PC-3 (cell line): ENCODE measurements around the gene ARHGEF38. TPM values are rescaled to one million over a fixed set of nuclear protein-coding genes. Genes with fewer than 3 reads are reported as not detected.
"Not testable (repeated sequence)": the region's sequence is repeated elsewhere in the genome, so short reads cannot be mapped to it uniquely, and the experiment has no call there.

Experiments
- ATAC-seq: fragments of 200-7000 bp; cut with Tn5 transposase; 2 replicates; pipeline ENCODE4 v1.9.1; 2020; ENCODE audit warnings: mild to moderate bottlenecking, moderate library complexity
- BruUV-seq: library from RNA; stranded (reverse); fragments of 400-500 nt; replicated peaks from 2 replicates; lab custom pipeline; 2021; lab: Mats Ljungman, UMichigan
- CTCF ChIA-PET: fragments of 300-600 bp; sonication (Branson Sonifier 250); formaldehyde crosslinking; loops from one replicate; lab custom pipeline; 2022; ENCODE audit warnings: antibody characterized with exemption; lab: Charles Lee
- POLR2A ChIA-PET: fragments of 300-600 bp; sonication (Branson Sonifier 250); formaldehyde crosslinking; loops from one replicate; lab custom pipeline; 2022; ENCODE audit warnings: antibody characterized with exemption; ENCODE audit not compliant: unreplicated experiment; lab: Charles Lee
- DNase-seq: peaks from one replicate; pipeline ENCODE4 v3.0.0-alpha.2; 2015
- H2AFZ ChIP-seq: fragments of 300-600 bp; sonication (generic); 2 replicates; pipeline ENCODE4 v1.6.0; 2016; ENCODE audit warnings: antibody characterized with exemption, low read length
- H3F3A ChIP-seq: fragments of 300-600 bp; sonication (generic); one replicate; pipeline ENCODE4 v1.6.0; 2017; ENCODE audit warnings: antibody characterized with exemption, low read length, control low read depth, mild to moderate bottlenecking; ENCODE audit not compliant: unreplicated experiment
- H3K27ac ChIP-seq: fragments of 300-600 bp; sonication (generic); 2 replicates; pipeline ENCODE4 v1.5.1; 2016; ENCODE audit warnings: mild to moderate bottlenecking, low read length
- H3K27me3 ChIP-seq: fragments of 300-600 bp; sonication (generic); 2 replicates; pipeline ENCODE4 v1.6.1; 2016; ENCODE audit warnings: low read length, mixed read lengths
- H3K36me3 ChIP-seq: fragments of 300-600 bp; sonication (generic); 2 replicates; pipeline ENCODE4 v1.6.1; 2016; ENCODE audit warnings: low read depth, mixed run types, low read length, mixed read lengths
- H3K4me1 ChIP-seq: fragments of 300-600 bp; sonication (generic); 2 replicates; pipeline ENCODE4 v1.5.1; 2016; ENCODE audit warnings: low read length; ENCODE audit not compliant: insufficient read depth
- H3K4me2 ChIP-seq: fragments of 300-600 bp; sonication (generic); 2 replicates; pipeline ENCODE4 v1.6.0; 2016; ENCODE audit warnings: low read length
- H3K4me3 ChIP-seq: fragments of 300-600 bp; sonication (generic); 2 replicates; pipeline ENCODE4 v1.5.1; 2016; ENCODE audit warnings: mild to moderate bottlenecking, low read length, mixed read lengths
- H3K79me2 ChIP-seq: fragments of 300-600 bp; sonication (generic); 2 replicates; pipeline ENCODE4 v1.6.1; 2017; ENCODE audit warnings: low read length, mixed read lengths
- H3K9ac ChIP-seq: fragments of 300-600 bp; sonication (generic); 2 replicates; pipeline ENCODE4 v1.6.0; 2016; ENCODE audit warnings: mild to moderate bottlenecking, low read length
- H3K9me2 ChIP-seq: fragments of 300-600 bp; sonication (generic); replicated peaks from 2 replicates; pipeline ENCODE4 v1.6.1; 2016; ENCODE audit warnings: mixed run types, low read length, mixed read lengths
- H3K9me3 ChIP-seq: fragments of 300-600 bp; sonication (generic); 2 replicates; pipeline ENCODE4 v1.6.1; 2016; ENCODE audit warnings: low read length, mixed read lengths
- H4K20me1 ChIP-seq: fragments of 300-600 bp; sonication (generic); 2 replicates; pipeline ENCODE4 v1.6.1; 2016; ENCODE audit warnings: low read length, mixed read lengths
- EZH2 ChIP-seq: fragments of 300-600 bp; sonication (generic); IDR thresholded peaks from one replicate; pipeline ENCODE4 v1.6.1; 2017; ENCODE audit warnings: antibody characterized with exemption, mild to moderate bottlenecking, low read length; ENCODE audit not compliant: unreplicated experiment
- EZH2phosphoT487 ChIP-seq: fragments of 300-600 bp; sonication (generic); IDR thresholded peaks from 2 replicates; pipeline ENCODE4 v1.6.1; 2018; ENCODE audit warnings: mild to moderate bottlenecking, antibody characterized with exemption, low read length, borderline replicate concordance
- intact Hi-C: fragments of 100-400 bp; cut with micrococcal nuclease; formaldehyde crosslinking; loops from 2 replicates; pipeline ENCODE4 v1.9.0; 2023
- total RNA-seq: library from RNA; depleted of rRNA; stranded (reverse); fragments of >200 nt; gene quantifications from 2 replicates; pipeline ENCODE4 v1.2.3, GENCODE V29; 2014
- TF ChIP-seq, protein P1 (sequence below): fragments of 300-600 bp; sonication (generic); conservative IDR thresholded peaks from 2 replicates; pipeline ENCODE4 v1.5.1; 2017; ENCODE audit warnings: antibody characterized with exemption, low read depth, mild to moderate bottlenecking, low read length

The ARHGEF38 gene
- total RNA-seq, 1 experiment from 2014 or later = 2.0 TPM

DNA sequence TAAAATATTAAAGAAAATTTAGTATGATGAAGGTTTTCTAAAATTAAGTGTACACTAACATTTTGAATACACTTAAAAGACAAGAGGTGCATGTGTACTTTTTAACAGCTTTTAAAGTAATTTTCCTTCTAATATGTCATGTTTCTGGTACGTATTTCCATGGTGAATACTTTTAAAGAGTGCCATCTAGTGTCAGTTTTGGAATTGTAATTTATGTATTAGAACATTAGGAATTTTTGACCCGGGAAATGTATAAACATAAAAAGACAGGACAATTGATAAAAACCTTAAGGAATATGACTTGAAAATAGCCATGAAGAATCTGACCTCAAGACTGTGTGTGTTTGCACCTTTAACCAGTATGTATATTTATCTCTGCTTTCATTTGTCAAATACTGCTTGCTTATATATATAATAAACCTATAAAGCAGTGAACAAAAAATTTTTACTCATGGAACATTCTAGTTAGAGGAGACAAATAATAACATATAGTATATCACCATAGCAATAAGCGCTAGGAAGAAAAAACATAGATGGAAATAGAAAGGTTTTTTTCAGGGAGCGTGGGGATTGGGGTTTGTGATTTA is 163.4 kb downstream of the ARHGEF38 start:
- peaks cover 37% of the 10 kb centered on the region for H3K4me1 ChIP-seq
- H3K79me2 ChIP-seq = peaks cover 28% of the 10 kb centered on the region
- DNase-seq (peak; percentile 64), ATAC-seq (no peak)
- H3F3A ChIP-seq = no peaks in the 10 kb centered on the region
- BruUV-seq = no TSS peak
- no peak overlapping the region for H2AFZ ChIP-seq
- POLR2A ChIA-PET = no interaction called here
- no peaks in the 10 kb centered on the region for H3K9me3 ChIP-seq
- no peak overlapping the region for H3K4me3 ChIP-seq
- no peak for TF ChIP-seq EZH2phosphoT487
- no peak for TF ChIP-seq EZH2
- TF ChIP-seq, protein P1, sequence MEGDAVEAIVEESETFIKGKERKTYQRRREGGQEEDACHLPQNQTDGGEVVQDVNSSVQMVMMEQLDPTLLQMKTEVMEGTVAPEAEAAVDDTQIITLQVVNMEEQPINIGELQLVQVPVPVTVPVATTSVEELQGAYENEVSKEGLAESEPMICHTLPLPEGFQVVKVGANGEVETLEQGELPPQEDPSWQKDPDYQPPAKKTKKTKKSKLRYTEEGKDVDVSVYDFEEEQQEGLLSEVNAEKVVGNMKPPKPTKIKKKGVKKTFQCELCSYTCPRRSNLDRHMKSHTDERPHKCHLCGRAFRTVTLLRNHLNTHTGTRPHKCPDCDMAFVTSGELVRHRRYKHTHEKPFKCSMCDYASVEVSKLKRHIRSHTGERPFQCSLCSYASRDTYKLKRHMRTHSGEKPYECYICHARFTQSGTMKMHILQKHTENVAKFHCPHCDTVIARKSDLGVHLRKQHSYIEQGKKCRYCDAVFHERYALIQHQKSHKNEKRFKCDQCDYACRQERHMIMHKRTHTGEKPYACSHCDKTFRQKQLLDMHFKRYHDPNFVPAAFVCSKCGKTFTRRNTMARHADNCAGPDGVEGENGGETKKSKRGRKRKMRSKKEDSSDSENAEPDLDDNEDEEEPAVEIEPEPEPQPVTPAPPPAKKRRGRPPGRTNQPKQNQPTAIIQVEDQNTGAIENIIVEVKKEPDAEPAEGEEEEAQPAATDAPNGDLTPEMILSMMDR = peak; percentile 65
- no peak overlapping the region for H3K27ac ChIP-seq
- no peak overlapping the region for H3K9ac ChIP-seq
- H3K27me3 ChIP-seq = no peaks in the 10 kb centered on the region
- CTCF ChIA-PET = interaction anchor here (0.5 to 0.7 kb wide), 2 partner anchors 38 to 219 kb away, joined by 4 read pairs; no protein-coding TSS in a partner anchor
- H4K20me1 ChIP-seq = no peaks in the 10 kb centered on the region
- no peaks in the 10 kb centered on the region for H3K36me3 ChIP-seq
- no peak overlapping the region for H3K4me2 ChIP-seq
- no peaks in the 10 kb centered on the region for H3K9me2 ChIP-seq
- intact Hi-C loops = loop anchor here (10.0 kb wide), 3 partner anchors 191 to 489 kb away; no protein-coding TSS in a partner anchor

DNA sequence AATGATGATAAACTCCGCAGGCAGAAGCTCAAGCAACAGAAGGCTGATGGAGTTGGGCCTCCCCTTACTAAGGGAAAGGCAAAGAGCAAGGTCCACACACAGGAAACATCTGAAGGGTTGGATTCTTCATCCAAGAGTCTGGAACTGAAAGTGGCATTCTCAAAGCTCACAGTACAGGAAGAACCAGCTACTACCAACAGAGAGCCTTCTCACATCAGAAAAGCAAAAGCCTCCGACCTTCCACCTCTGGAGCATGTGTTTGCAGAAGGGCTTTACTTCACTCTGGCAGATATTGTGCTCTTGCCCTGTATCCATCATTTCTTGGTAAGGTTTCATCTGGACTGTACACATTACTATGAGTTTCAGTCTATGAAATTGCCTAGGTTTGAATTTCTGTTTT is 166.8 kb downstream of the ARHGEF38 start:
- no peak overlapping the region for H3K27ac ChIP-seq
- DNase-seq (no peak), ATAC-seq (no peak)
- CTCF ChIA-PET = no interaction called here
- intact Hi-C loops = loop anchor here (10.0 kb wide), 3 partner anchors 194 to 486 kb away; no protein-coding TSS in a partner anchor
- no peaks in the 10 kb centered on the region for H3K27me3 ChIP-seq
- H3F3A ChIP-seq = no peaks in the 10 kb centered on the region
- peaks cover 13% of the 10 kb centered on the region for H3K4me1 ChIP-seq
- TF ChIP-seq EZH2 (no peak), EZH2phosphoT487 (no peak)
- TF ChIP-seq, protein P1 = no peak
- H3K4me3 ChIP-seq = no peak overlapping the region
- no peaks in the 10 kb centered on the region for H3K9me3 ChIP-seq
- no peaks in the 10 kb centered on the region for H3K36me3 ChIP-seq
- H3K9me2 ChIP-seq = no peaks in the 10 kb centered on the region
- POLR2A ChIA-PET = no interaction called here
- no peak overlapping the region for H2AFZ ChIP-seq
- no peak overlapping the region for H3K4me2 ChIP-seq
- no peak overlapping the region for H3K9ac ChIP-seq
- H4K20me1 ChIP-seq = no peaks in the 10 kb centered on the region
- BruUV-seq = no TSS peak
- peaks cover 4% of the 10 kb centered on the region; the same call in 1 of the 2 replicates for H3K79me2 ChIP-seq

DNA sequence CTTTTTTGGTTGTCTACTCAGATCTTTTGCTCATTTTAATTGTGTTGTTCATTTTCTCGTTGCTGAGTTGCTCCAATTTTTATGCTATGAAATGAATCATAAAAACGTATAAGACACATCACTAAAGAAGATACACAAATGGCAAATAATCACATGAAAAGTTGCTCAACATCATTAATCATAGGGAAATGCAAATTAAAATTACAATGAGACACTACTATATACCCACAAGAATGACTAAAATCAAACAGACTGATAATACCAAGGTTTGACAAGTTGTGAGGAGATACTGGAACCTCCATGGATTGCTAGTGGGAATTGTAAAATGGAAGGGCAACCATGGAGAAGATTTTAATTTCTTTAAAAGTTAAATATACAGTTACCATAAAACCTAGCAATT is 173.2 kb downstream of the ARHGEF38 start:
- no peaks in the 10 kb centered on the region for H3K27me3 ChIP-seq
- no peak overlapping the region for H3K9ac ChIP-seq
- H4K20me1 ChIP-seq = no peaks in the 10 kb centered on the region
- no peaks in the 10 kb centered on the region for H3K9me2 ChIP-seq
- no peaks in the 10 kb centered on the region for H3K79me2 ChIP-seq
- DNase-seq = peak; percentile 51
- no peak overlapping the region for H2AFZ ChIP-seq
- ChIA-PET CTCF (no interaction called here), POLR2A (no interaction called here)
- no TSS peak for BruUV-seq
- H3K4me3 ChIP-seq = no peak overlapping the region
- H3K4me2 ChIP-seq = no peak overlapping the region
- H3K27ac ChIP-seq = peak overlapping the region; percentile 59
- TF ChIP-seq, protein P1 = no peak
- TF ChIP-seq EZH2 = no peak
- TF ChIP-seq EZH2phosphoT487 = no peak
- H3F3A ChIP-seq = no peaks in the 10 kb centered on the region
- H3K9me3 ChIP-seq = no peaks in the 10 kb centered on the region
- no peaks in the 10 kb centered on the region for H3K36me3 ChIP-seq
- intact Hi-C loops = no loop called here
- peaks cover 10% of the 10 kb centered on the region for H3K4me1 ChIP-seq
- peak; percentile 50 for ATAC-seq

DNA sequence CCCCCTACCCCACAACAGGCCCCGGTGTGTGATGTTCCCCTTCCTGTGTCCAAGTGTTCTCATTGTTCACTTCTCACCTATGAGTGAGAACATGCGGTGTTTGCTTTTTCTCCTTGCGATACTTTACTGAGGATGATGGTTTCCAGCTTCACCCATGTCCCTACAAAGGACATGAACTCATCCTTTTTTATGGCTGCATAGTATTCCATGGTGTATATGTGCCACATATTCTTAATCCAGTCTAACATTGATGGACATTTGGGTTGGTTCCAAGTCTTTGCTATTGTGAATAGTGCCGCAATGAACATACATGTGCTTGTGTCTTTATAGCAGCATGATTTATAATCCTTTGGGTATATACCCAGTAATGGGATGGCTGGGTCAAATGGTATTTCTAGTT is 177.5 kb downstream of the ARHGEF38 start:
- ATAC-seq, H3K27ac ChIP-seq, H3K79me2 ChIP-seq, H2AFZ ChIP-seq, H3K9me2 ChIP-seq, DNase-seq, H3K9ac ChIP-seq, H3K27me3 ChIP-seq, H3F3A ChIP-seq, H3K4me2 ChIP-seq, H4K20me1 ChIP-seq, CTCF ChIA-PET, intact Hi-C loops, H3K9me3 ChIP-seq, POLR2A ChIA-PET, H3K36me3 ChIP-seq, BruUV-seq, H3K4me3 ChIP-seq: not testable (repeated sequence)
- H3K4me1 ChIP-seq = peaks cover 10% of the 10 kb centered on the region
